ENCODE measurements around the gene TANGO2.

TANGO2 gene

GRCh38 chr22:19997561-19998231 lies 23.2 kb upstream of the TANGO2 start:
- DNase-seq = no peak

GRCh38 chr22:19998232-19998951 lies 22.5 kb upstream of the TANGO2 start:
- DNase-seq = no peak

DNA sequence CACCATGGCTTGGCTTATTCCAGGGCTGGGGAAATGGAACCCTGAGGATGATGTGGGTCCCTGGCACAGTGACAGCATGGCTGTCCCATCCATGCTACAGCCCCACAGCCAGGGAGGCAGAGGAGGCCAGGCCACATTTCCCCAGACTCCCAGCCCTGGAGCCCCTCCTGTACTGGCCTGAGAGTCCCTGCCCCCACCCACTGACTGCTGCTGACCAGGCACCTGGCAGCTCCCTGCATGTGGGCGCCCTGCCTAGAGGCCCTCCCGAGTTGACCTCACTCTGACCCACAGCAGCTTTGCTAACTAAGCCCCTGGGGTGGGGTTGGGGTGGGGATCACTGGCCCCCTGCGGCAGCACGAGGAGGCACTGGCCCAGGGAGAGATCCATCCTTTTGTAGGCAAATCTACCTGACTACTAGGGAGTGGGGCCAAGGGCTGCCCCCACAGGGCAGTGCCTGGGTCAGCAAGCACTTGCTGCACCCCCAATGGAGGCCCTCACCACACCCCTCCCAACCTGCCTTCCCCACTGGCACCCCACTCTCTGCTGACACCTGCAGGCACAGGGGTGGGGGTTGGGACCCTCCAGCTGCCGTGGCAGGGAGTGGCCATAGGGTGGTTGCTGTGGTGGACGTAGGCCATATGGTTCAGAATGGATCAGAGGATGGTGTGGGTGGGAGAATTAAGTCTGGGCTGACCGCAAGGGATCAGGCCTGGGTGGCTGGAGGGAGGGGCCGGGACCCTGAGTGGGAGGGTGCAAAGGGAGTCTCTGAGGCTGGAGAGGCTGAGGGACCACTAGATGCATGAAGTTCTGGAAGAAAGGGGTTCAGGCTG lies 21.7 kb upstream of the TANGO2 start:
- no peak for DNase-seq

DNA sequence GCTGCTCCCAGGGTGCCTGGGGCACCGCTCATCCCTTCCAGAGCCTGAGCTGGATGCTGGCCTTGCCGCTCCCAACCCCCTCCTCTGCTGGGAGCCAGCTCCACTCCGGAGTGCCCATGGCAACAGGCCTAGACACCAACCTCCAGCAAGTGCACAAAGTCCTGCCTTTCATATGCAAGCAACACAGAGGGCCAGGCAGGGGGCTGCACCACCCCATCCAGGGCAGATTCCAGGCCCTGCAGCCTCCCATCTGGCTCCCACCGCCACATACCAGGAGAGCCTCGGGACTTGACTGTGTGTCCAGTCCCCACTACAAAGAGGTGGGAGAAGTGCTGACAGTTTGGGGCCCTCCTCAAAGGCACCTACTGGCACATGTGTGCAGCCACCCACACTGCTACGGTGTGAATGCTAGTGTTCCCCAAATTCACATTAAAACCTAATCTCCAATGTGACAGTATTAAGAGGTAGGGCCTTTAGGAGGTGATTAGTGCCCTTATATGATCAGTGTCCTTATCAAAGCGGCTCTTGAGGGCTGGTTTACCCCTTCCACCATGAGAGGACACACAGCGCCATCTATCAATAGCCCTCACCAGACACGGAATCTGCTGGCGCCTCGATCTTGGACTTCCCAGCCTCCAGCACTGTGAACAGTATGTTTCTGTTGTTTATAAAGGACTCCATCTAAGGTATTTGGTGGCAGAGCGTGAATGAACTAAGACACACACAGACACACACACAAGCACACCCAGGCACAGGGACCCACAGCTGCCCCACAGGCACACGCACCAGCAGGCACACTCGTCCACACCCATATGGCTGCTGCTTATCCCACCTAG lies 20.4 kb upstream of the TANGO2 start:
- no peak for DNase-seq

DNA sequence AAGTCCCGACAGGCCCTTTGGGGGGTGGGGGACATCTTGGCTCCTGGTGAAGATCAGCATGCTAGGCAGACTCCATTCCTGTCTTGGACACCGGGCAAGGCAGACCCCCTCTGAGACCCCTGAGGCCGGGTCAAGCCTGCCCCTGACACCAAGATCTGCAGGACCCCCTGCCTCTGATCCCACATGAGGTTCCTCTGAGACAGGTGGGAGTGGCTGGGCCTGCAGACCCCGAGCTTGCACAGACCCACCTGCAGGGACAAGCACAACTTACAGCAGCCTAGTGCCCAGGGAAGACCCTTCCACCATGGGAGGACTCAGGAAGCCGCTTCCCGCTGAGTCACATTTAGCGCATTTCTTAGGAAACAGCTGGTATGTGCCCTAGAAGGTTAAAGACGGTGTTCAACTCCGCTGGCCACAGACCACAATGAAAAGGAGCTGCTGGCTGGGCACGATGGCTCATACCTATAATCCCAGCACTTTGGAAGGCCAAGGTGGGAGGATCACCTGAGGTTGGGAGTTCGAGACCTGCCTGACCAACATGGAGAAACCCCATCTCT lies 19.8 kb upstream of the TANGO2 start:
- DNase-seq = no peak

- no peak for DNase-seq
These were observed 18.8 kb upstream of the TANGO2 start for GRCh38 chr22:20002128-20002527.

DNA sequence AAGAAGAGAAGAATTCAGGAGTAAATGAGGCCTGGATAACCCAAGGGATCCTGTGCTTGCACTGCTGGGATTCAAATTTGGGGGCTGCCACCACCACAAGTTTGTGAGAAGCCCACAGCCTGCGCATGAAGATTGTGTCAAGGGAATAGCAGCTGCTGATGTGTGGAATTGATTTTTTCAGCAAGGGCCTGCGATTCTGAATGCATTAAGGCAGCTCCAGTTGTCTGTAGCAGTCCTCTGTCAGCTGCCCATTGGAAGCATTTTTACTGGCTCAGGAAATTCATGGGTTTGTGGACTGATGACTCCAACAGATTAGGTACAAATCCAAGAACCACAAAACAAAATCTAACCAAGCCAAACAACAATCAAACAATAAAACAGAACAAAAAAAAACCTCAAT lies 18.3 kb upstream of the TANGO2 start:
- DNase-seq = no peak

- DNase-seq = no peak
These were observed 17.6 kb upstream of the TANGO2 start for GRCh38 chr22:20003304-20003703.

DNA sequence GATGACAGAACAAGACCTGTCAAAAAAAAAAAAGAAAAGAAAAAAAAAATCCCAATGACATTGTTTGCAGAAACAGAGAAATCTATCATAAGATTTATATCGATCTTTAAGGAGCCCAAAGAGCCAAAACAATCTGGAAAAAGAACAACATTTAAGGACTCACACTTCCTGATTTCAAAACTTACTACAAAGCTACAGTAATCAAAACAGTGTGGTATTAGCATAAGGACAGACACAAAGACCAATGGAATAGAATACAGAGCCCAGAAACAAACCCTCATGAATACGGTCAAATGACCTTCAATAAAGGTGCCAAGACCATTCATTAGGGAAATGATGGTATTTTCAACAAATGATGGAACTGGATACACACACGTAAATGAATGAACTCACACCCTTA lies 16.4 kb upstream of the TANGO2 start:
- DNase-seq = no peak

DNA sequence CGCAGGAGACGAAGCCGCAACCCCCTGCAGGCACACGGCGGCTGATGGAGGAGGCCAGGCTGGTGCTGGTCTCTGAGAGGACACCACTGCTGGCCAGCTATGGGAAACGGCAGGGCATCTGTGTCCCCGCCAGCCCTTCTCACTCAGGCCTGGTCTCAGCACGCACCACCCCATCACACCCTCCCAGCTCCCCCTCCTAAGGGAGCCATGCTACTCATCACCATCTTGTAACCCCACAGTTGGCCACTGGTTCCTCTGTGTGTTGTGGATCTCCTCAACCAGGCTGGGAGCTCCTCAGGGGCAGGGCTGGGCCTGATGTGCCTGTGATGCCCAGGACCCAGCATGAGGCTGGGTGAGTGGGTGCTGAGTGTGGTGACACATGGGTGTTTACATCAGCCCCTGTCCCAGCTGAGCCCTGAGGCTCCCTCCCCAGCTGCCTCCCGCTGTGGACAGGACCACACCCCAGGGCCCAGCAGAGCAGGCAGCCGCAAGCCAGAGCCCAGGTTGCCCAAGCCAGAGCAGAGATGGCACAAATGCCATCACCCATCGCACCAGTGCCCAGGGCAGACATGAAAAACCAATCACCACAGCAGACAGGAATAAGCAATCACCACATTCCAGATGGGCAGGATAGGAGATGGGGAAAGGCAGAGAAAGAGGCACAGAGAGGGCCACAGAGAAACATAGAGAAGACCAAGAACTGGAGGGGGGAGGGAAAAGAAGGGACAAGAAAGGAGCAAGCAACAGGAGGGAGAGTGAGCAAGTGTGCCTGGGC lies 12.5 kb upstream of the TANGO2 start:
- no peak for DNase-seq

- no peak for DNase-seq
These were observed 11.9 kb upstream of the TANGO2 start for GRCh38 chr22:20009018-20009491.

DNA sequence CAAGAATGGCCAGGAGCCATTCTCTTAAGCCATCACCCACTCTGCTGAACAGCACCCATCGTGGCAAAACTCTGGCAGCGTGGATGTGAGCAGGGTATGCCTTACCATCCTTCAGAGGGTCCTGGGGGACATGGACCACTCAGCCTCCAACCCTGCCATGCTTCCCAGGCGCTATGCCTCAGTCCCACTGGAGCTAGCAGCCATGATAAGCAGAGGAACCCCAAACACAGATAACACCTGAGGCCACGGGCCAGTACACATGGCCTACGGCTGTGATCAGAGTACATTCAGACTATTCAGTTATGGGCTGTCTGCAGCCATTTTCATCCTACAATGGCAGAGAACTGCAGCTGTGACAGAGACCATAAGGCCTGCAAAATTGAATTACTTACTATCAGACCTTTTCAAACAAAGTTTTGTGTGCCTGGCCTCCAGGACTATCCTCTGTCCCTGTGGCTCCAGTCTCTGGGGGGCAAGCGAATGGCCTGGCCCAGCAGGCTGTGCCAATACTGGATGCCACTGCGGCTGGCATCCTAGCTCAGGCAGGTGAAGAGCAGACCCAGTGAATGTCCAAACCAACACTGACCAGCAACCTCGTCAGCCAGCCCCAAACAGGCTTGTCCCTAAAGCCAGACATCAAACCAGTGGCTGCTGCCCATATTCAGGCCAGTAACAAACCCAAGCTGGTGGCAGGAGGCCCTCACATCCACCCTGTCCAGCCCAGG lies 11.2 kb upstream of the TANGO2 start:
- DNase-seq = no peak

GRCh38 chr22:20010307-20011122 lies 10.4 kb upstream of the TANGO2 start:
- DNase-seq = no peak

- no peak for DNase-seq
These were observed 9.6 kb upstream of the TANGO2 start for GRCh38 chr22:20011123-20011992.

GRCh38 chr22:20011993-20012740 lies 8.7 kb upstream of the TANGO2 start:
- no peak for DNase-seq

DNA sequence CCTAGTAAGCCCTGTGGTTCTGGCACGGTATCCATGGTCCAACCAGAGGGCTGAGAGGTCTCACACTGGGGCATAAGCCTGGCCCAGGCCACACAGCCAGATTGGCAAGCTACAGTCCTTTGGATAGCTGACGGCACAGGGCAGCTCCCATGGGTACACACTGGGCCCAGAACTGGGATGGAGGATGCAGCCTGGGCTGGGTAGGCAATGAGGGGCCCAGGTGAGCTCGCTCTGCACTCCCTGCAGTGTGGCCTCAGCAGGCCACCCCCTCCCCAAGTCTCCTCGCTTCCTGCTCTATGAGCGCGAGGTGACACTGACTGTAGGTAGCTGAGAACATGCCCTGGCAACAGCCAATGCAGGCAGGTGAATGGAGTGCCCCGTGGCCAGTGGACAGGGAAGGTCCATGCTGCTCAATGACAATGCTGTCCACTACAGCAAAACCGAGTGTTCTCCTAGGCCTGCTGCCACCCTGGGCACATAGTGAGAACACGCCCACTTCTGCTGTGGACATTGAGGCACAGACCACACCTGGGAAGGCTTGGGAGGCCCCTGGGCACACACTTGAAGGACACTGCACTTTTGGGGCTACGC lies 8.1 kb upstream of the TANGO2 start:
- no peak for DNase-seq

GRCh38 chr22:20013382-20013871 lies 7.5 kb upstream of the TANGO2 start:
- peak in 1 of 2 donors; percentile 22 for DNase-seq
